ENCODE data around the gene NBEAL2.
"Not testable (repeated sequence)": the region's sequence is repeated elsewhere in the genome, so short reads cannot be mapped to it uniquely, and the experiment has no call there.

Gene NBEAL2

GRCh38 chr3:47034868-47035489 lies 55.5 kb downstream of the NBEAL2 start:
- no peak for DNase-seq (ENCODE audit: low read depth)
- TF ChIP-seq CTCF (IDR thresholded peaks at IDR 0.05; ENCODE audit: insufficient read depth, low read depth, low read length, missing control alignments), result no peak

GRCh38 chr3:47035645-47036044 lies 56.2 kb downstream of the NBEAL2 start:
- no peak overlapping the region for H3K4me3 ChIP-seq (ENCODE audit: low read depth, low read length)
- no peak for TF ChIP-seq CTCF (IDR thresholded peaks at IDR 0.05; ENCODE audit: insufficient read depth, low read depth, low read length, missing control alignments)
- DNase-seq (ENCODE audit: low read depth), result no peak

More at GRCh38 chr3:47034868-47035489, 55.5 kb downstream of the NBEAL2 start:
- no peak overlapping the region for H3K4me3 ChIP-seq (ENCODE audit: low read depth, low read length)

GRCh38 chr3:47036145-47036544 lies 56.7 kb downstream of the NBEAL2 start:
- TF ChIP-seq CTCF (IDR thresholded peaks at IDR 0.05; ENCODE audit: insufficient read depth, low read depth, low read length, missing control alignments), result no peak

GRCh38 chr3:47037302-47037701 lies 57.8 kb downstream of the NBEAL2 start:
- DNase-seq (ENCODE audit: low read depth); H3K4me3 ChIP-seq (ENCODE audit: low read depth, low read length): not testable (repeated sequence)

More at GRCh38 chr3:47036145-47036544, 56.7 kb downstream of the NBEAL2 start:
- DNase-seq (ENCODE audit: low read depth), result no peak
- no peak overlapping the region for H3K4me3 ChIP-seq (ENCODE audit: low read depth, low read length)

GRCh38 chr3:47041114-47041513 lies 61.6 kb downstream of the NBEAL2 start:
- no peak for TF ChIP-seq CTCF (IDR thresholded peaks at IDR 0.05; ENCODE audit: insufficient read depth, low read depth, low read length, missing control alignments)
- DNase-seq (ENCODE audit: low read depth), result no peak
- no peak overlapping the region for H3K4me3 ChIP-seq (ENCODE audit: low read depth, low read length)

GRCh38 chr3:47042231-47042791 lies 62.8 kb downstream of the NBEAL2 start:
- H3K4me3 ChIP-seq (ENCODE audit: low read depth, low read length), result no peak overlapping the region
- DNase-seq (ENCODE audit: low read depth), result no peak
- TF ChIP-seq CTCF (IDR thresholded peaks at IDR 0.05; ENCODE audit: insufficient read depth, low read depth, low read length, missing control alignments), result no peak

- TF ChIP-seq CTCF (IDR thresholded peaks at IDR 0.05; ENCODE audit: insufficient read depth, low read depth, low read length, missing control alignments), result no peak
- H3K4me3 ChIP-seq (ENCODE audit: low read depth, low read length), result no peak overlapping the region
- DNase-seq (ENCODE audit: low read depth), result no peak
Observed at GRCh38 chr3:47047069-47047468, 67.6 kb downstream of the NBEAL2 start.

Data from GM12865 (cell line).